ENCODE data around the gene SLF1. TPM values are rescaled to one million over a fixed set of nuclear protein-coding genes. Genes with fewer than 3 reads are reported as not detected.

SLF1 gene
- total and polyA plus RNA-seq, 9 of the 15 experiments (the other 6 are each of a cell fraction or from before 2014, with no cell fraction given): 9.8 to 31.1 (median 16.3) TPM

- in situ Hi-C loops (cut with MboI) (no loop called here), intact Hi-C loops (cut with micrococcal nuclease) (no loop called here)
- Histone ChIP-seq H3K4me2 (ENCODE audit: insufficient read depth, low read length) (no peak overlapping the region), H3K4me3 (no peak overlapping the region), H4K20me1 (replicated peaks; ENCODE audit: control insufficient read depth, insufficient read depth, low read length) (no peaks in the 10 kb centered on the region), H3K9me1 (ENCODE audit: control insufficient read depth, insufficient read depth, low read length) (no peaks in the 10 kb centered on the region), H3K4me1 (replicated peaks in 1 of 2; ENCODE audit: control insufficient read depth in 2 of 2, insufficient read depth in 2 of 2, low read length in 2 of 2) (no peaks in the 10 kb centered on the region), H2AFZ (ENCODE audit: low read depth, low read length) (no peak overlapping the region), H3K27me3 (ENCODE audit: control insufficient read depth in 2 of 2, insufficient read depth in 2 of 2, low read length in 2 of 2) (no peaks in the 10 kb centered on the region), H3K27ac (ENCODE audit: extremely low read depth, low read depth, low read length) (no peak overlapping the region), H3K36me3 (ENCODE audit: control insufficient read depth, insufficient read depth, low read length) (peaks cover 7% of the 10 kb centered on the region; the same call in 1 of the 3 replicates), H3K79me2 (ENCODE audit: control insufficient read depth, insufficient read depth, low read length) (no peaks in the 10 kb centered on the region), H3K9me3 (replicated peaks; ENCODE audit: control insufficient read depth, insufficient read depth, low read depth, low read length) (no peaks in the 10 kb centered on the region), H3K9ac (ENCODE audit: insufficient read depth in 1 of 2, low read depth in 2 of 2, low read length in 2 of 2) (no peak overlapping the region)
- ChIA-PET CTCF (ENCODE audit: low intra/inter-chr PET ratio) (no interaction called here), POLR2A (no interaction called here)
- WGBS (ENCODE audit: insufficient coverage, low coverage, missing lambda C conversion rate): 57% methylated on average over 1 of the region's 1 CpG
- BruUV-seq (replicated peaks): no TSS peak
- no peak for TF ChIP-seq PRMT5 (CRISPR knock-in tag; IDR thresholded peaks at IDR 0.05)
- no peak for TF ChIP-seq KHSRP (IDR thresholded peaks at IDR 0.05)
- TF ChIP-seq ZNF224 (CRISPR knock-in tag; IDR thresholded peaks at IDR 0.05): no peak
- no peak for TF ChIP-seq HOXB6 (CRISPR knock-in tag; IDR thresholded peaks at IDR 0.05; ENCODE audit: borderline replicate concordance)
- TF ChIP-seq ZNF408 (CRISPR knock-in tag; IDR thresholded peaks at IDR 0.05; ENCODE audit: low read depth): no peak
- no peak for TF ChIP-seq POLR2G (IDR thresholded peaks at IDR 0.05; ENCODE audit: low read depth, low read length)
- no peak for TF ChIP-seq RHOXF2B (CRISPR knock-in tag; conservative IDR thresholded peaks at IDR 0.05)
- TF ChIP-seq KAT8 (IDR thresholded peaks at IDR 0.05; ENCODE audit: low read depth): no peak
- TF ChIP-seq POLR2AphosphoS5 (IDR thresholded peaks at IDR 0.05; ENCODE audit: control insufficient read depth, insufficient read depth, low read depth, low read length): no peak
- FAIRE-seq (no peak), DNase-seq (ENCODE audit: extremely low read depth in 1 of 4, low spot score in 3 of 4) (no peak), ATAC-seq (no peak)
These were observed 52.3 kb downstream of the SLF1 start for GRCh38 chr5:94670726-94671125.

Data from K562 (cell line).